ENCODE data around the gene LPIN3. TPM values are rescaled to one million over a fixed set of nuclear protein-coding genes. Genes with fewer than 3 reads are reported as not detected.
A peak's percentile ranks its signal among the peaks of the same experiment; 100 is the strongest.

The LPIN3 gene
- total RNA-seq, 4 donors from 2014 or later, result 7.6 to 19.8 (median 10.7) TPM

GRCh38 chr20:41342474-41343464 is 2.1 kb downstream of the LPIN3 start:
- intact Hi-C loops (cut with DNase I), result loop anchor here (5.0 to 10.0 kb wide), 3 partner anchors 65 to 378 kb away; partner anchors contain the start of gene PLCG1
- peaks cover 0 to 26% (median 11%) of the 10 kb centered on the region in 4 donors for H3K36me3 ChIP-seq
- DNase-seq (ENCODE audit: extremely low spot score), result no peak
- no peaks in the 10 kb centered on the region for H3K9me3 ChIP-seq
- no peak for TF ChIP-seq EP300 (IDR thresholded peaks at IDR 0.05)
- no peak for TF ChIP-seq POLR2AphosphoS5 (IDR thresholded peaks at IDR 0.05)
- no peak for TF ChIP-seq CTCF (IDR thresholded peaks at IDR 0.05)
- TF ChIP-seq POLR2A (IDR thresholded peaks at IDR 0.05; ENCODE audit: low read depth), result no peak
- WGBS, result 95% methylated on average over 8 of the region's 9 CpGs
- peak overlapping the region in 1 of 4 donors; percentile 79 for H3K27ac ChIP-seq (replicated peaks in 1 of 4)
- peaks cover 15 to 40% (median 29%) of the 10 kb centered on the region in 4 donors for H3K4me1 ChIP-seq
- H3K27me3 ChIP-seq, result no peaks in the 10 kb centered on the region
- no peak overlapping the region for H3K4me3 ChIP-seq

DNA sequence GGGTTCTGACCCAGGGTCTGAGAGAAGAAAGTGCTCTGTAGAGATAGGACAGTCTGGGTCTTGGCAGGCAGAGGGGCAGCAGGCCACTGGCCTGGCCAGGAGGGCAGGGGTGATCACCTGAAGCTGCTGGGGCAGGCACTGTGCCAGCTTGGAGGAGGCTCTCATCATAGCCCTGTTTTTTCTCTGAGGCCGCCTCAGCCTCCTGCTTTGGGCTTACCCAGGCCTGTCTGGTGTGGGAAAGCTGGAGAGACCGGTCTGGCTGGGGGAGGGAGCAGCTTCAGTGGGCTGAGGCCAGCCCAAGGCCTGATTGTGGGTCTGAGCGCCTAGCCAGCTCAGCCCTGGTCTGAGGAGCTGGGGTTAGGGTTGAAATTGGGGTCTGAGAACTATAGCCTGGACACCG is 3.9 kb downstream of the LPIN3 start:
- 94% methylated on average over 4 of the region's 4 CpGs for WGBS
- TF ChIP-seq EP300 (IDR thresholded peaks at IDR 0.05), result no peak
- no peak for TF ChIP-seq CTCF (IDR thresholded peaks at IDR 0.05)
- TF ChIP-seq POLR2AphosphoS5 (IDR thresholded peaks at IDR 0.05), result no peak
- no peak for TF ChIP-seq POLR2A (IDR thresholded peaks at IDR 0.05; ENCODE audit: low read depth)
- H3K36me3 ChIP-seq, result peaks cover 3 to 43% (median 22%) of the 10 kb centered on the region in 4 donors
- intact Hi-C loops (cut with DNase I), result loop anchor here (5.0 to 10.0 kb wide), 3 partner anchors 63 to 380 kb away; partner anchors contain the start of gene PLCG1
- H3K27ac ChIP-seq (replicated peaks in 1 of 4), result no peak overlapping the region
- peaks cover 15 to 34% (median 25%) of the 10 kb centered on the region in 4 donors for H3K4me1 ChIP-seq
- no peaks in the 10 kb centered on the region for H3K27me3 ChIP-seq
- no peak for DNase-seq (ENCODE audit: extremely low spot score)
- no peak overlapping the region for H3K4me3 ChIP-seq
- H3K9me3 ChIP-seq, result no peaks in the 10 kb centered on the region

DNA sequence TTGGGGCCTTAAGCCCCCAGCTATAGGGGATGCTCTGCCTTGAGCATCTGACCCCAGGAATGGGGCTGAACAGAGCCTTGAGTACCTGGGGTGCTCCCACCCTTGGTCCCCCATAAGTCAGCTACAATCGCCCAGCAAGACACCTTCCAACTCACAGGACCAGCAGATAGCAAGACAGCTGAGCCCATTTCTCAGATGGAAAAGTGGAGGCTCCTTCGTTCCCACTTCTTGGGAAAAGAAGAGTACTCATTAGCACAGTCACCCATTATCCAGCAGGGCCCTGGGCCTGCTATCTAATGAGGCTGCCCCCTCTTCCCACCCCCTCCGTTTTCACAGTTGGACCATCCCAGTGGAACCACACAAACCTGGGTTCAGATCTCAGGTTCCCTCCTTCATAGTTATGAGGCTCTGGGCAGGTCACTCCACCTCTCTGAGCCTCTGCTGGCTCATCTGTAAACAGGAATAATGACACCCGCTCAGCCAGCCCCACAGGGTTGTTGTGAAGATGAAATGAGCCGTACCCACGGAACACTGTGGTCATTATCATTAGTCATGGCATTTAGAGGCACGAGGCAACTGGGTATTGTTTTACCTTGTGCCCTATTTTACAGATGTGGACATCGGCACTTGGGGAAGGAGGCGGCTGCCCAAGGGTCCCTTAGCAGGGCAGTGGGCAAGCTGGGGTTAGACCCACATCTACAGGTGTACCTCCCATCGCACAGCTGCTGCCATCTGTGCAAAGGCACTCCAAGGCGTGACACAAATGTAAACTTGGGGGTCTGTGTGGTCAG is 4.5 kb downstream of the LPIN3 start:
- no peak overlapping the region for H3K4me3 ChIP-seq
- no peaks in the 10 kb centered on the region for H3K9me3 ChIP-seq
- peaks cover 10 to 28% (median 18%) of the 10 kb centered on the region in 4 donors for H3K4me1 ChIP-seq
- 89% methylated on average over 10 of the region's 11 CpGs for WGBS
- TF ChIP-seq EP300 (IDR thresholded peaks at IDR 0.05), result no peak
- TF ChIP-seq POLR2AphosphoS5 (IDR thresholded peaks at IDR 0.05), result no peak
- TF ChIP-seq POLR2A (IDR thresholded peaks at IDR 0.05; ENCODE audit: low read depth), result no peak
- TF ChIP-seq CTCF (IDR thresholded peaks at IDR 0.05), result no peak
- no peak overlapping the region for H3K27ac ChIP-seq (replicated peaks in 1 of 4)
- DNase-seq (ENCODE audit: extremely low spot score), result no peak
- H3K27me3 ChIP-seq, result no peaks in the 10 kb centered on the region
- peaks cover 3 to 50% (median 28%) of the 10 kb centered on the region in 4 donors for H3K36me3 ChIP-seq
- intact Hi-C loops (cut with DNase I), result loop anchor here (5.0 to 10.0 kb wide), 3 partner anchors 62 to 380 kb away; partner anchors contain the start of gene PLCG1

GRCh38 chr20:41345729-41346067 is 5.1 kb downstream of the LPIN3 start:
- TF ChIP-seq POLR2AphosphoS5 (IDR thresholded peaks at IDR 0.05), result no peak
- TF ChIP-seq EP300 (IDR thresholded peaks at IDR 0.05), result no peak
- no peak for TF ChIP-seq CTCF (IDR thresholded peaks at IDR 0.05)
- TF ChIP-seq POLR2A (IDR thresholded peaks at IDR 0.05; ENCODE audit: low read depth), result no peak
- intact Hi-C loops (cut with DNase I), result loop anchor here (10.0 kb wide), 1 partner anchor 381 kb away; no protein-coding TSS in a partner anchor

More at GRCh38 chr20:41345729-41346067, 5.1 kb downstream of the LPIN3 start:
- Histone ChIP-seq H3K27me3 (no peaks in the 10 kb centered on the region), H3K27ac (replicated peaks in 1 of 4) (no peak overlapping the region), H3K4me1 (peaks cover 8 to 22% (median 13%) of the 10 kb centered on the region in 4 donors), H3K4me3 (no peak overlapping the region), H3K36me3 (peaks cover 3 to 56% (median 32%) of the 10 kb centered on the region in 4 donors), H3K9me3 (no peaks in the 10 kb centered on the region)
- no peak for DNase-seq (ENCODE audit: extremely low spot score)
- WGBS, result 90% methylated on average over 17 of the region's 17 CpGs
